GM19193 (cell line): Measurements from ENCODE around the gene ACSS1.

Experiments used
- POLR2A ChIP-seq: IDR thresholded peaks from 4 replicates; pipeline ENCODE4 v1.6.1; 2011; ENCODE audit not compliant: insufficient read depth, insufficient read length; ENCODE audit errors: extremely low read depth

The ACSS1 gene

GRCh38 chr20:24957326-24958016 is 100.5 kb downstream of the ACSS1 start:
- TF ChIP-seq POLR2A = no peak
